Superior temporal gyrus (tissue), 1 donor: ENCODE data around the gene HOXB9.
A peak's percentile ranks its signal among the peaks of the same experiment; 100 is the strongest.

Source experiments
- DNase-seq: peaks from one replicate; pipeline ENCODE4 v3.0.0-alpha.2; 2016; ENCODE audit errors: extremely low spot score

The HOXB9 gene

GRCh38 chr17:48624544-48625494 is 1.3 kb downstream of the HOXB9 start:
- no peak for DNase-seq

- no peak for DNase-seq
These were observed 2.0 kb downstream of the HOXB9 start for GRCh38 chr17:48624118-48624517.

- no peak for DNase-seq
These were observed 2.6 kb downstream of the HOXB9 start for GRCh38 chr17:48623583-48623982.

- no peak for DNase-seq
These were observed 3.3 kb downstream of the HOXB9 start for GRCh38 chr17:48622857-48623256.

GRCh38 chr17:48621410-48622392 is 4.5 kb downstream of the HOXB9 start:
- no peak for DNase-seq

GRCh38 chr17:48620461-48621139 is 5.6 kb downstream of the HOXB9 start:
- DNase-seq, result no peak

GRCh38 chr17:48619826-48620449 is 6.2 kb downstream of the HOXB9 start:
- DNase-seq, result no peak

- DNase-seq, result peak; percentile 92
These were observed 7.8 kb downstream of the HOXB9 start for GRCh38 chr17:48618256-48618896.

GRCh38 chr17:48617471-48618255 is 8.5 kb downstream of the HOXB9 start:
- no peak for DNase-seq

GRCh38 chr17:48616717-48617470 is 9.3 kb downstream of the HOXB9 start:
- DNase-seq, result no peak

GRCh38 chr17:48615963-48616716 is 10.0 kb downstream of the HOXB9 start:
- DNase-seq, result no peak

- no peak for DNase-seq
These were observed 10.9 kb downstream of the HOXB9 start, which contains the start of gene HOXB8 for GRCh38 chr17:48615047-48615962. Gene HOXB8 (minus strand): TSS chr17:48615292. CDS start chr17:48614704, 588 bp downstream.

GRCh38 chr17:48613862-48614694 is 12.1 kb downstream of the HOXB9 start:
- DNase-seq, result no peak

GRCh38 chr17:48612854-48613691 is 13.1 kb downstream of the HOXB9 start:
- DNase-seq, result no peak

- no peak for DNase-seq
These were observed 13.7 kb downstream of the HOXB9 start for GRCh38 chr17:48612456-48612853.
